Lower lobe of right lung (tissue), 2 donors: ENCODE results near the gene ZPBP. TPM values are rescaled to one million over a fixed set of nuclear protein-coding genes. Genes with fewer than 3 reads are reported as not detected.

Experiments
- ATAC-seq, 2 donors: fragments of 200-7000 bp; cut with Tn5 transposase; one replicate each; pipeline ENCODE4 v1.9.1; 2020 to 2022; ENCODE audit warnings: mild to moderate bottlenecking in 2 of 2, moderate library complexity in 2 of 2
- DNase-seq: peaks from one replicate; pipeline ENCODE4 v3.0.0-alpha.2; 2020
- H3K27ac ChIP-seq: fragments of 200-600 bp; one replicate; pipeline ENCODE4 v1.8.0; 2022
- H3K27me3 ChIP-seq: fragments of 200-600 bp; one replicate; pipeline ENCODE4 v1.8.0; 2022; ENCODE audit warnings: low read depth
- H3K36me3 ChIP-seq: fragments of 200-600 bp; one replicate; pipeline ENCODE4 v1.8.0; 2022; ENCODE audit warnings: mild to moderate bottlenecking
- H3K4me1 ChIP-seq: fragments of 200-600 bp; one replicate; pipeline ENCODE4 v1.8.0; 2022
- H3K4me3 ChIP-seq: fragments of 200-600 bp; one replicate; pipeline ENCODE4 v1.8.0; 2022; ENCODE audit warnings: mild to moderate bottlenecking
- H3K9me3 ChIP-seq: fragments of 200-600 bp; one replicate; pipeline ENCODE4 v1.8.0; 2022
- intact Hi-C: fragments of 100-400 bp; cut with DNase I; formaldehyde crosslinking; loops from one replicate; pipeline ENCODE4 v1.11.0; 2022
- total RNA-seq: library from RNA; stranded (reverse); fragmentation: NEBNext Ultra II Directional; extraction: Animal tissue kit (Norgen Biotek cat#: 25700); gene quantifications from one replicate; pipeline ENCODE4 v1.2.1, GENCODE V29; 2021
- TF ChIP-seq, protein P1 (sequence below): fragments of 200-600 bp; IDR thresholded peaks from one replicate; pipeline ENCODE4 v1.8.0; 2022; ENCODE audit warnings: antibody characterized with exemption, mild to moderate bottlenecking
- donor health status: DM: no; HTN: yes; CAD: no; lungs with severe emphysema.

ZPBP gene
- total RNA-seq, 1 donor from 2014 or later = not detected

DNA sequence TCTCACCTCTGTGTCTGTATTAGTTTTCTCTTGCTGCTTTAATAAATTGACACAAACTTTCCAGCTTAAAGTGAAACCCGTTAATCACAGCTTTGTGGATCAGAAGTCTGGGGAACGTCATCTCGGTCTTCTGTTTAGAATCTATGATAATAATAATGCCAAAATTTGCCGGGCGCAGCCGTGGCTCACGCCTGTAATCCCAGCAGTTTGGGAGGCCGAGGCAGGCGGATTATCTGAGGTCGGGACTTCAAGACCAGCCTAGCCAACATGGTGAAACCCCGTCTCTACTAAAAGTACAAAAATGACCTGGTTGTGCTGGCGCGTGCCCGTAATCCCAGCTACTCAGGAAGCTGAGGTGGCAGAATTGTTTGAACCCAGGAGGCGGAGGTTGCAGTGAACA, 8.8 kb upstream of the ZPBP start:
- Histone ChIP-seq H3K4me1 (no peaks in the 10 kb centered on the region), H3K4me3 (no peak overlapping the region), H3K27ac (no peak overlapping the region), H3K9me3 (no peaks in the 10 kb centered on the region), H3K27me3 (no peaks in the 10 kb centered on the region), H3K36me3 (no peaks in the 10 kb centered on the region)
- ATAC-seq = no peak
- DNase-seq = no peak
- intact Hi-C loops = no loop called here
- TF ChIP-seq, protein P1, sequence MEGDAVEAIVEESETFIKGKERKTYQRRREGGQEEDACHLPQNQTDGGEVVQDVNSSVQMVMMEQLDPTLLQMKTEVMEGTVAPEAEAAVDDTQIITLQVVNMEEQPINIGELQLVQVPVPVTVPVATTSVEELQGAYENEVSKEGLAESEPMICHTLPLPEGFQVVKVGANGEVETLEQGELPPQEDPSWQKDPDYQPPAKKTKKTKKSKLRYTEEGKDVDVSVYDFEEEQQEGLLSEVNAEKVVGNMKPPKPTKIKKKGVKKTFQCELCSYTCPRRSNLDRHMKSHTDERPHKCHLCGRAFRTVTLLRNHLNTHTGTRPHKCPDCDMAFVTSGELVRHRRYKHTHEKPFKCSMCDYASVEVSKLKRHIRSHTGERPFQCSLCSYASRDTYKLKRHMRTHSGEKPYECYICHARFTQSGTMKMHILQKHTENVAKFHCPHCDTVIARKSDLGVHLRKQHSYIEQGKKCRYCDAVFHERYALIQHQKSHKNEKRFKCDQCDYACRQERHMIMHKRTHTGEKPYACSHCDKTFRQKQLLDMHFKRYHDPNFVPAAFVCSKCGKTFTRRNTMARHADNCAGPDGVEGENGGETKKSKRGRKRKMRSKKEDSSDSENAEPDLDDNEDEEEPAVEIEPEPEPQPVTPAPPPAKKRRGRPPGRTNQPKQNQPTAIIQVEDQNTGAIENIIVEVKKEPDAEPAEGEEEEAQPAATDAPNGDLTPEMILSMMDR = no peak

DNA sequence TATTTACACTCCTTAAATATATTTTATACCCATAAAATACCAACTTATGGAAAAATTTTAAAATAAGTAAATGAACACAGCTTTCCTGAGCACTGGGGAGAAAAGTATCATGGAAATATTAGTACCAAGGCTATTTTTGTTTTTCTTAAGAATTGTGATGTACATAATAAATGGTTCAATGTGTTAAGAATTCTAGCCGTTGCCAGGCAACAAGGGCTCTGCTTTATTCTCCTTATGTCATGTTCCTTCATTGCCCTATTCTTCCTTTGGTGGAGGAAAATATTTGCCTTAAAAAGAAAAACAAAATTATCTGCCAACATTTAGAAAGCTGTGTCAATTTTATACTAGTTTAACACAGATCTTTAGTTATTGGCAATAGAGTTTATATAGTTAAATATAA, 2.6 kb upstream of the ZPBP start:
- Histone ChIP-seq H3K27me3 (no peaks in the 10 kb centered on the region), H3K4me3 (no peak overlapping the region), H3K36me3 (no peaks in the 10 kb centered on the region), H3K4me1 (peaks cover 7% of the 10 kb centered on the region), H3K27ac (no peak overlapping the region), H3K9me3 (no peaks in the 10 kb centered on the region)
- intact Hi-C loops = no loop called here
- DNase-seq (no peak), ATAC-seq (no peak)
- TF ChIP-seq, protein P1 = no peak

DNA sequence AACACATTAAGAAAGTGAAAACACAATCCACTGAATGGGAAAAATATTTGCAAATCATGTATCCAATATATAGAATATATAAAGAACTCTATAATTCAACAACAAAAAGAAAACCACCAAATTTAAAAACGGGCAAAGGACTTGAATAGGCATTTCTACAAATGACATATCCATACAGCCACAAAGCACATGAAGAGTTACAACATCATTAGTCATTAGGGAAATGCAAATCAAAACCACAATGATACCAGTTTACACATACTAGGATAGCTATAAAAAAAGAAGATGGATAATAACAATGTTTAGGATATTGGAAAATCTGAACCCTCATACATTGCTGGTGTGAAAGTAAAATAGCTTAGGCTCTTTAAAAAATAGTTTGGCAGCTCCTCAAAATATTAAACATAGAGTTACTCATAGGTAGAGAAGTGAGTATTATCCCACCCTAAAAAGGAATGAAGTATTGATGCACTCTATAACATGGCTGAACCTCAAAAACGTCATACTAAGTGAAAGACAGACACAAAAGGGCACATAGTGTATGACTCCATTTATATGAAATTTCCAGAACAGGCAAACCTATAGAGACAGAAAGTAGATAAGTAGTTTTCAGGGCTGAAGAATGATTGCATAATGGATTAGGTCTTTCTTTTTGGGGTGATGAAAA, 4.5 kb downstream of the ZPBP start:
- Histone ChIP-seq H3K9me3 (no peaks in the 10 kb centered on the region), H3K36me3 (no peaks in the 10 kb centered on the region), H3K27ac (no peak overlapping the region), H3K4me3 (no peak overlapping the region), H3K27me3 (no peaks in the 10 kb centered on the region), H3K4me1 (peaks cover 7% of the 10 kb centered on the region)
- TF ChIP-seq, protein P1 = no peak
- intact Hi-C loops = no loop called here
- DNase-seq = no peak
- ATAC-seq = no peak

DNA sequence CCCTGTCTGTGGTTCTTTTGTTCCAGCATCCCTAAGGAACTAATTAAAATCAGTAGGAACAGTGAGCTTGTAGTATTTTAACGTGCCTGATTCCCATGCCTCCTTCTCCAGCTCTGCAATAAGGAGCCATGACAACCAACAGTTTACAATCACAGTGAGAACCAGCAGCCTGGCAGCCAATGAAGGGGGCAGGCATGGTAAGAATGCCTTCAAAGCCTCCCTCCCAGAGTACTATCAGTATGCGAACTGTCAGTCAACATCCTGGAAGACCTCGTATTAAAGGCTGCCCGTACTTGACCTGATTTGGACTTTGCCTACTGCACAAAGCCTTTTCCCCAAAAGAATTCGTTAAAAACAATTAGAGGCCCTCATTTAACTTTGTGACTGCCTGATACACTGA, 7.7 kb downstream of the ZPBP start:
- H3K4me3 ChIP-seq = no peak overlapping the region
- intact Hi-C loops = no loop called here
- H3K27ac ChIP-seq = no peak overlapping the region
- no peaks in the 10 kb centered on the region for H3K9me3 ChIP-seq
- H3K36me3 ChIP-seq = no peaks in the 10 kb centered on the region
- no peaks in the 10 kb centered on the region for H3K27me3 ChIP-seq
- no peak for ATAC-seq
- no peaks in the 10 kb centered on the region for H3K4me1 ChIP-seq
- DNase-seq = no peak
- TF ChIP-seq, protein P1 = no peak

DNA sequence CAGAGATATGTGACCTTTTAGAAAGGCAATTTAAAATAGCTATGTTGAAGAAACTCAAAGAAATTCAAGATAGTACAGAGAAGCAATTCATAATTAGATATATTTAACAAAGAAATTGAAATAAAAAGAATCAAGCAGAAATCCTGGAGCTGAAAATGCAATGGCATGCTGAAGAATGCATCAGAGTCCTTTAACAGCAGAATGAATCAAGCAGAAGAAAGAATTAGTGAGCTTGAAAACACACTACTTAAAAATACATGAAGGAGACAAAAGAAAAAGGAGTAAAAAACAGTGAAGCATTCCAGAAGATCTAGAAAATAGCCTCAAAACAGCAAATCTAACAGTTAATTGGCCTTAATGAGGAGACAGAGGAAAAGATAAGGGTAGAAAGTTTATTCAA, 20.0 kb downstream of the ZPBP start:
- intact Hi-C loops = no loop called here
- no peaks in the 10 kb centered on the region for H3K27me3 ChIP-seq
- no peak for ATAC-seq
- H3K4me1 ChIP-seq = peaks cover 13% of the 10 kb centered on the region
- H3K36me3 ChIP-seq = no peaks in the 10 kb centered on the region
- H3K4me3 ChIP-seq = no peak overlapping the region
- peaks cover 4% of the 10 kb centered on the region for H3K9me3 ChIP-seq
- TF ChIP-seq, protein P1 = no peak
- no peak overlapping the region for H3K27ac ChIP-seq
- no peak for DNase-seq
